ENCODE measurements around the gene SLC6A20. TPM values are rescaled to one million over a fixed set of nuclear protein-coding genes. Genes with fewer than 3 reads are reported as not detected.

The SLC6A20 gene
- total RNA-seq, 1 donor from 2014 or later = not detected

GRCh38 chr3:45785605-45786150, 10.7 kb downstream of the SLC6A20 start:
- no peaks in the 10 kb centered on the region for H3K36me3 Mint-ChIP-seq (ENCODE audit: insufficient read depth)
- peaks cover 17% of the 10 kb centered on the region for H3K9me3 Mint-ChIP-seq (ENCODE audit: low read depth)
- no peak overlapping the region for H3K4me3 Mint-ChIP-seq (ENCODE audit: low read depth)
- no peaks in the 10 kb centered on the region for H3K4me1 Mint-ChIP-seq (ENCODE audit: low read depth)
- no peak for TF ChIP-seq CTCF (IDR thresholded peaks at IDR 0.05; ENCODE audit: unreplicated experiment)
- peaks cover 13% of the 10 kb centered on the region for H3K27me3 Mint-ChIP-seq
- DNase-seq (ENCODE audit: low spot score, unreplicated experiment) = no peak
- no peak overlapping the region for H3K27ac Mint-ChIP-seq

- TF ChIP-seq CTCF (IDR thresholded peaks at IDR 0.05; ENCODE audit: unreplicated experiment) = no peak
- Mint-ChIP-seq H3K9me3 (ENCODE audit: low read depth) (peaks cover 8% of the 10 kb centered on the region), H3K27me3 (peaks cover 7% of the 10 kb centered on the region), H3K4me3 (ENCODE audit: low read depth) (no peak overlapping the region), H3K4me1 (ENCODE audit: low read depth) (no peaks in the 10 kb centered on the region), H3K27ac (no peak overlapping the region), H3K36me3 (ENCODE audit: insufficient read depth) (no peaks in the 10 kb centered on the region)
- no peak for DNase-seq (ENCODE audit: low spot score, unreplicated experiment)
Measured at GRCh38 chr3:45783667-45784066, 12.7 kb downstream of the SLC6A20 start.

- DNase-seq (ENCODE audit: low spot score, unreplicated experiment) = no peak
- peaks cover 8% of the 10 kb centered on the region for H3K27me3 Mint-ChIP-seq
- no peaks in the 10 kb centered on the region for H3K4me1 Mint-ChIP-seq (ENCODE audit: low read depth)
- no peaks in the 10 kb centered on the region for H3K36me3 Mint-ChIP-seq (ENCODE audit: insufficient read depth)
- TF ChIP-seq CTCF (IDR thresholded peaks at IDR 0.05; ENCODE audit: unreplicated experiment) = no peak
- H3K9me3 Mint-ChIP-seq (ENCODE audit: low read depth) = peaks cover 8% of the 10 kb centered on the region
- no peak overlapping the region for H3K27ac Mint-ChIP-seq
- H3K4me3 Mint-ChIP-seq (ENCODE audit: low read depth) = no peak overlapping the region
Measured at GRCh38 chr3:45782381-45782780, 14.0 kb downstream of the SLC6A20 start.

GRCh38 chr3:45781841-45782240, 14.5 kb downstream of the SLC6A20 start:
- no peaks in the 10 kb centered on the region for H3K36me3 Mint-ChIP-seq (ENCODE audit: insufficient read depth)
- H3K4me3 Mint-ChIP-seq (ENCODE audit: low read depth) = no peak overlapping the region
- H3K9me3 Mint-ChIP-seq (ENCODE audit: low read depth) = peaks cover 8% of the 10 kb centered on the region
- no peaks in the 10 kb centered on the region for H3K4me1 Mint-ChIP-seq (ENCODE audit: low read depth)
- TF ChIP-seq CTCF (IDR thresholded peaks at IDR 0.05; ENCODE audit: unreplicated experiment) = no peak
- H3K27ac Mint-ChIP-seq = no peak overlapping the region
- DNase-seq (ENCODE audit: low spot score, unreplicated experiment) = no peak
- peaks cover 3% of the 10 kb centered on the region for H3K27me3 Mint-ChIP-seq

GRCh38 chr3:45781271-45781670, 15.1 kb downstream of the SLC6A20 start:
- H3K27me3 Mint-ChIP-seq = peaks cover 6% of the 10 kb centered on the region
- H3K4me3 Mint-ChIP-seq (ENCODE audit: low read depth) = no peak overlapping the region
- H3K36me3 Mint-ChIP-seq (ENCODE audit: insufficient read depth) = no peaks in the 10 kb centered on the region
- no peak for TF ChIP-seq CTCF (IDR thresholded peaks at IDR 0.05; ENCODE audit: unreplicated experiment)
- no peaks in the 10 kb centered on the region for H3K4me1 Mint-ChIP-seq (ENCODE audit: low read depth)
- H3K9me3 Mint-ChIP-seq (ENCODE audit: low read depth) = peaks cover 8% of the 10 kb centered on the region
- H3K27ac Mint-ChIP-seq = no peak overlapping the region
- no peak for DNase-seq (ENCODE audit: low spot score, unreplicated experiment)

All from progenitor cell of endocrine pancreas (in vitro differentiated cells).